ENCODE measurements around the gene HVCN1.

HVCN1 gene

DNA sequence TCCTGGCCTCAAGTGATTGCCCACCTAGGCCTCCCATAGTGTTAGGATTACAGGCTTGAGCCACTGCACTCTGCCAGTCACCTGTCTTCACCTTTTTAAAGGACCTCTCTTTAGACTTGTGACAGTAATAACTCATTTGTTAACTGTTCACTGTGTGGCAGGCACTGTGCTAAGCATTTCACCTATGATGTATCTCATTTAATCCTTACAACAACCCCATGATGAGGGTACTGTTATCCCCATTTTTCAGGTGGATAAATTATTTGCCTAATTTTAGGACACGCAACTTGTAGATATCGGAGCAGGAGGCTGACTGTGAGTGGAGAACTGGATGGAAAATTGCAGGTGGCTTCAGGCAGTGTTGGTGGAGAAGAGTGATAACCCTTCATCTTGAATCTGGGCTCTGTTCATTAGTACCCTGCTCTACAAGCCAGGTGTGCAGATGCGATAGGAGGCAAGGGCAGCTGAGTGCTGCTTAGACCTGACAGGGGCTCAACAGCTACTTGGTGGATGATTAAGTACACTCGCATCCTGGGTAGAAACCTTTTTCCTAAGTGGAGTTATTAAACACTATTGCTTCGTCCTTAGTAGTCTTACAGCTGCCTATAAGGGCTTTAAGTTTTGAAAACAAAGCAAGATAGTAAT lies 72.3 kb downstream of the HVCN1 start:
- DNase-seq (ENCODE audit: low read depth) = no peak

GRCh38 chr12:110615171-110615570 lies 73.7 kb downstream of the HVCN1 start:
- no peak for DNase-seq (ENCODE audit: low read depth)

DNA sequence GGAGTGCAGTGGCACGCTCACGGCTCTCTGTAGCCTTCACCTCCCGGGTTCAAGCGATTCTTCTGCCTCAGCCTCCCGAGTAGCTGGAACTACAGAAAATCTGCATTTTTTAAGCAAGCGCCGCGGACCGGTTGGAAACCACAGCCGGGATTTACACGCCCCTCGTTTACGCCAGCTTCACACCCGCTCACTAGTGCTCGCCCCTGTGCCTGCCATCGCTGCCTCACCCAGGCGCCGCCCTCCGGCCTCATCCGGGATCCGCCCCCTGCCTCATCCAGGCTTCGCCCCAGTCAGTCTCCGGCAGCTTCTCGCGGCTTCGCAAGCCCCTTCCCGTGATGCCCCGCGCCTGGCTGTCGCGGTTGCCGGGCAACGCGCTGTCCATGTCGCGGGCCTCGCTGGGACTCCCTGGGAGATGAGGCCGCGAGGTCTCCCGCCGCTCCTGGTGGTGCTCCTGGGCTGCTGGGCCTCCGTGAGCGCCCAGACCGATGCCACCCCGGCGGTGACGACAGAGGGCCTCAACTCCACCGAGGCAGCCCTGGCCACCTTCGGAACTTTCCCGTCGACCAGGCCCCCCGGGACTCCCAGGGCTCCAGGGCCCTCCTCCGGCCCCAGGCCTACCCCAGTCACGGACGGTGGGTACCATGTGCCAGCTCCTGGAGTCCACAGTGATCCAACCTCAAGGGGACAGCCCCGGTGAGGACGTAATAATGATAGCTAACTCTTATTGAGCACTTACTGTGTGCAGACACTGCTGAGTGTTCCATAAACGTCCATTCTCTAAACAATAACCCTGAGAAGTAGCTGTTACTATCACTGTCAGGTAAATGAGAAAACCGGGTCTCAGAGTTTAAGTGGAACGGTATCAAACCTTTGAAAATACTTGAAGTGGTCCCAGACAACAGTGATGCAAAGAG lies 74.9 kb downstream of the HVCN1 start, which contains the start of gene TCTN1:
TCTN1 (plus strand) TSS at position 359 of the 914 bp plus-strand sequence; CDS start at position 413, 54 bp downstream.
- peak; percentile 95 for DNase-seq (ENCODE audit: low read depth)

DNA sequence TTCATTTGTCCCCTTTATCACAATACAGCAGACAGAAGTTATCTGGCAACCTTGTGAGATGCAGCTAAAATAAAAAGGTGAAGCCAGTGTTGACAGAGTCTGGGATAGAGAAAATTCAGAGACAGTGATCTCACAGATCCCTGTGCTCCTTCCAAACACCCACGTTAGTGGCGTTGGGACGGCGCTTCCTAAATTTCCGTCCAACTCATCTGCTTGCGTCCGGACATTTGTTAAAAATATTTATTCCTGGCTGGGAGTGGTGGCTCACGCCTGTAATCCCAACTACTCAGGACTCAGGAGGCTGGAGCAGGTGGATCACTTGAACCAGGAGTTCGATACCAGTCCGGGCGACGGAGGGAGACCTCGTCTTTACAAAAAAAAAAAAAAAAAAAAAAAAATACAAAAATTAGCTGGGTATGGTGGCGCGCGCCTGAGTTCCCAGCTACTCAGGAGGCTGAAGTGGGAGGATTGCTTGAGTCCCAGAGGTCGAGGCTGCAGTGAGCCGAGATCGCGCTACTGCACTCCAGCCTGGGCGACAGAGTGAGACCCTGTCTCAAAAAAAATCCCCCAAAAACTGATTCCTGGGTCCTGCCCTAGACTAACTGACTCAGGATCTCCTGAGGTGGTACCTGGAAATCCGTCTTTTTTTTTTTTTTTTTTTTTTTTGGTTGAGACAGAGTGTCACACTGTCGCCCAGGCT lies 75.7 kb downstream of the HVCN1 start:
- no peak for DNase-seq (ENCODE audit: low read depth)

- DNase-seq (ENCODE audit: low read depth) = no peak
Observed at GRCh38 chr12:110606253-110606611, 82.7 kb downstream of the HVCN1 start.

GRCh38 chr12:110602085-110602814 lies 86.7 kb downstream of the HVCN1 start:
- peak; percentile 41 for DNase-seq (ENCODE audit: low read depth)

DNA sequence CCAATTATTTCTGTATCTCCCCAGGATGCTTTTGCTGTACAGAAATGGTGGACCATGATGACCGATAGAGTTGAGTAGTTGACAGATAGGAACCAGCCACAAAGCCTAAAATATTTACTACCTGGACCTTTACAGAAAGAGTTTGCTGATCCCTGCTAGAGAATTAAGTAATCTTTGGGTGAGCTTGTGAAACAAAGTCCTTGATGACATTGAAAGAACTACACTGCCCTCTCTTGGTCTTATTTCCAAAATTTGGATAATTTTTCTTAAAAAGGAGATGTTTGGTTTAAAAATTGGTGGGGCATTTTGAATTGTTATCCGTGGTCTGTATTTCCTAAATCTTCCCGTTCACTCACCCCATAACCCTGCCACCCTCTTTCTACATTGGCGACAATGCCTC lies 88.7 kb downstream of the HVCN1 start:
- DNase-seq (ENCODE audit: low read depth) = peak; percentile 60

- DNase-seq (ENCODE audit: low read depth) = no peak
Observed at GRCh38 chr12:110599334-110599733, 89.6 kb downstream of the HVCN1 start.

Measured in fibroblast of gingiva (primary cell).